Brain pericyte (primary cell): ENCODE data around the gene MFSD6.
"Not testable (repeated sequence)": the region's sequence is repeated elsewhere in the genome, so short reads cannot be mapped to it uniquely, and the experiment has no call there.

Experiments
- DNase-seq: peaks from one replicate; pipeline ENCODE4 v3.0.0-alpha.2; 2012; ENCODE audit warnings: low read depth, low spot score

The MFSD6 gene

DNA sequence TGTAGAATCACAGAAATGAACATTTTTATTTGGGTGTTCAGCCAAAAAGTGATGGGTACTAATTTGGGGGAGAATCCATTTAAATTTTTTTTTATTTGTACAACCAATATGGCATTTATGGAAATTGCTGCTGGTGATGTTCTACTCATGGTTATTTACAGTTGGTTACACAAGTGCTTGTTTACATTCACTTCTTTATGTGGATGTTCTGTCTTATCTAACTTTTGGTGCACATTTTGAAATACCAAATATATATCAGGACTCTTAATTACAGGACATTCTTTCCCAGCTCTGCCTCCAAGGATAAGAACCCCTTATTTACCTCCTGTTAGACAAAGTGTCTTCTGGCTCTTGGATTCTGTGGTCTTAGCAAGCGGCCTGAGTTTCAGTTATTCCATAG, 91.1 kb downstream of the MFSD6 start:
- no peak for DNase-seq

- DNase-seq = no peak
Measured at GRCh38 chr2:190500054-190500502, 91.9 kb downstream of the MFSD6 start.

- DNase-seq = no peak
Measured at GRCh38 chr2:190501231-190501630, 93.1 kb downstream of the MFSD6 start.

DNA sequence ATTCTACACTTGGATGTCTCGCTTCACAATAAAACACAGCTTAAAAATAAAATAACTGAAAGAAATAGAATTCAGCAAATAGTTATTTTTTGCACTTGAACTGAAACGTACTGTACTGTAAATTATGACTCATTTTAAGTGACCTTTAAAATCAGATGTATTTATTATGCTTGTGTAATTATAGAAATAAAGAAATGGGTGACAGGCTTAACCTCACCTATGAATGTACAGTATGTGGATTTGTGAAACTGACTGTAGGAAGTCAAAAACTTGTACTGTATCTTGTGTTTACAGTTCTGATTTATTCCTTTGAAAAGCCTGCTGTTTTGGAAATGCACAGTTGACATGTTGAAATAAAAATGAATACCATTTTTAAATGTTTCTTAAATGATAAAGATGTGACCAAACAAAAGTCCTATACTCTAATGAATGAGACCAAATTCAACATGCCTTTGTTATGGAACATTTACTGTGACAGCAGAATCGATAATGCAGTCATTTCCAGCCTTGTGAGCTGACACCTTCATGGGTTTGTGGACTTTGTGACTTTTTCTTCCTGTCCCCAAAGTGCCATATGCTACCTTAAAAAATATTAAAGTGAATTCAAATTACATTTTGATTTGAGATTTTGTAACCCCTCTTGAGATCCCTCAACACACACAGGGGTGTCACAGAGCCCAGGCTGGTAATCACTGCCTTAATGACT, 93.7 kb downstream of the MFSD6 start:
- no peak for DNase-seq

DNA sequence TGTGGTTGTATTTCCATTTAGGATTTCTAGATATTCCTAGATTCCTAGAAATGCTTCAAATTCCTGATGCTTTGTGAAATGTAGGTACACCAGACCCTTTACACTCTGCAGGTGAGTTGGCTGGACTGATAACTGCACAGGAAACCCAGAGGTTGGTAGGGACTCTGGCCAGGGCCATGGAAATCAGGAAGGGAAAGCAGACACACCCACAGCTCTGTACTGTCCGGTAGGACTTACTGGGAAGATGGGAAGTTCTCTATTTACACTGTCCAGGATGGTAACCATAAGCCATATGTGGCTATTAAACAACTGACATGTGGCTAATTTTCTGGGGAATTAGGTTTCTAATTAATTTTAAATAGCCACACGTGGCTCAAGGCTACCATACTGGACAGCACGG, 94.9 kb downstream of the MFSD6 start:
- no peak for DNase-seq

GRCh38 chr2:190504912-190505311, 96.8 kb downstream of the MFSD6 start:
- no peak for DNase-seq

DNA sequence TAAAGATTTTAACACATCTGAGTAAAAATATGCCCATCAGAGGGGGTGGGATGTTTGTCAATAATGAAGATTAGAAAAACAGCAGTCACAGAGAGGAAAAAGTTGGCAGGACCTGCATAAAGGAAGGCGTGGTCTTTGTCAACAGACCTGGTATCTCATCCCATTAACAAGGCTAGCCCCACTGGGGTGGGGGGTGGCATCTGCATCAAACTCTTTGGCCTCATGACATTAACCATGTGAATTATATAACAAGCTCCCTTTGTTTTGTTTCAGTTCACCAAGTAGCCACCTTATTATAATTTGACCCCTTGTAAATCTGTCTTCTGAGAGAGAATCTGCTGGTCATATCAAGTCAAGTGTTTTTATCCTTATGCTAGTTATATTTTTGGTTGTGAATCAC, 97.5 kb downstream of the MFSD6 start:
- DNase-seq = no peak

DNA sequence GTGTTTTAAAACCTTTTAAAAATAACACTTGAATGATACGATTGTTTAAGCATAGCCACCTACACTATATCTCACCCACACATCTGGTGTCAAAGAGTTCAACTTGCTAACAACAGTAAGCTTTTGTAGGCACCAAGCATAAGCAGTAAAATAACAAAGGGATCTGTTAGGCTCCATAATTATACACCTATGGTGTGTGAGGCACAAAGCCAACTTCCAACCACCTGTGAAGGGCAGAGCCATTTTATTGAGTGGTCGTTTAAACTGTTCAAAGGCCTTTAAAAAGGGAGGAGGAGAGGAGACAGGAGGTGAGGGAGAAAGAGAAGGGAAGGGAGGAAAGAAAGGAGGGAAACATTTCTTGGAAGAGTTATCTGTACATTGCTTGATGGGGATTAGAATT, 98.5 kb downstream of the MFSD6 start:
- DNase-seq = no peak

DNA sequence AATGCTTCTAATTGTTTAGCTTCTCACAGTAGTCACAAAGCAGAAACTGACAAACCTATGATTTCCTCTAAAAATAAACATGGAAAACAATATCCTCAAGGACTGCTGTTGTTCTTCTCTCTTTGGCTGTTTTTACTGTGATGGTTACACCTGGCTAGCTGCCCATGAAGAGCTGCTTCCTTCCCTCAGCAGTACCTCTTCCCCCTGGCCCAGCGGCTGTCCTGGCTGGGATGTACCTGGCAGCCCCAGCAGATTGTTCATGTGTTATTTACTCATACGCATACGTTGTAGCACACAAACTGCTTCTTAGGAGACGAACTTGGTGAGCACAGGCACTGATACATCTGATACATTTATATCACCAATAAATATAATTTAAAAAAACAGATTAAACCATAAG, 99.0 kb downstream of the MFSD6 start:
- DNase-seq = no peak

DNA sequence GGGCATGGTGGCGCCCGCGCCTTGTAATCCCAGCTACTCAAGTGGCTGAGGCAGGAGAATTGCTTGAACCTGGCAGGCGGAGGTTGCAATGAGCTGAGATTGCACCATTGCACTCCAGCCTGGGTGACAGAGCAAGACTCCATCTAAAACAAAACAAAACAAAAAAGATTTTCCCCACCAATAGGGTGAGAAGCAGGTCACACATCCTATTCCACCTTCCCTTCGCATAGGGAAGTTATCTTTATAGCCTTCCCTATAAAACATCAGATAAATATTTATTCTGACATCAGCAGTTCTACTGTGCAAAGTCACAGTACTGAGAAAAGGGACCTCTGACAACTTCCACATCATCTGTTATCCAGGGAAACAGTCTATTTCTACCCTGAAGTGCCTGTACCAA, 101.7 kb downstream of the MFSD6 start:
- DNase-seq = not testable (repeated sequence)

- no peak for DNase-seq
Measured at GRCh38 chr2:190511104-190511503, 102.9 kb downstream of the MFSD6 start.

DNA sequence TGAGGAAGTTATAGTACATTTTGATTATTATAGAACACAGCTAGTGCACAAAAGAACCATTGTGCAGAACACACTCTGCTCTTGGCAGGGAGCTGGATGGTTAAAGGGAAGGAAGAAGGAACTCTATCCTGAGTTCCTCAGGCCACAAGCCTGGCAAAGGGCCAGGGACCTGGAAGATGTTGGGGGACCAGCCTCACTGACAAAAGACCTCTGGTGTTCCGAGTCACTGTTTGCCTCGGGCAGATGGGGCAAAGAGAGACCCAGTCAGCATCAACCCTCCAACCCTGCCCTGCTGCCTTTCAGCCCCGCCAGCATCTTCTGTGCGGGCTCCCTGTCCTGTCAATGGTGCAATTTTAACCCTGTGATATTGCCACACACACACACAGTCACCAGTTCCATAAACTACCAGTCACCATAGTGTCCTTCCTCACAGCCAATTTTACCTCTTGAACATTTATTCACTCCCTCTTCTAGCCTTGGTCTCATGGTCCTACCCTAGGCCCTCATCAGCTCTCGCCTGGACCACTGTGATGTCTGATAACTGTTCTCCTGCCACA, 104.5 kb downstream of the MFSD6 start:
- no peak for DNase-seq

DNA sequence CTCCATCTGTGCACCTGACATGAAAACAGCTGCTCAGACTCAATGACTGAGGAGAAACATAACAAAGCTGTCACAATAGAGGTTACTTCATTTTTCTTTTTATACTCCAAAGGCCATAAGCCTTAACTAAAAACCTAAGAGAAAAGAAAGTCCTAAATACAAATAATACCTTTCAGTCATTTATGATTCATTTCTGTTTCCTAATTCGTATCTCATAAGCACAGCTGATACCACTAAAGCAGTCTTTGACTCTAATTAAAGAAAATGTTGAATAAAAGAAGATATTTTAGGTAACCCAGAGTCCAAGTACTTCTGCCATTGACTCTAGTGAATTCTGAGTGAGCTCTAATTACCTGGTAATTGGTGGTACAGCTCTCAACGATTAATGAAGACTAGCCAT, 105.7 kb downstream of the MFSD6 start:
- DNase-seq = no peak

DNA sequence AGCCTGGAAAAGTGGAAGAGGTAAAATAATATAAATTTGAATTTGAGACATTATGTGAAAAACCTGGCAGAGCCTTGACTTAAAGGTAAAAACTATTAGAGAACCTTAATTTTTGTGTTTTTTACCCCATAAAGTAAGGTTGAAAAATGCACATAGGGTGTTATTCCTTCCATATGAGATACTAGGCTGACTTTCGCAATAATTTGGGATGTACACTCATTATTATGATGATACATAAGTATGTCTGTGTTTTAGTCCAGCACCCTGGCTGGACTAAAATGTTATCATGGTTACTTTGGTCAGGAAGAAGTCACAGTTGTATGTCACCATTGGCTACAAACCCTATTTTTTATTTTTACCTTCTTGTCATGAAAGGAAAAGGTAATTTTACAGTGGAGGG, 106.5 kb downstream of the MFSD6 start:
- DNase-seq = no peak

DNA sequence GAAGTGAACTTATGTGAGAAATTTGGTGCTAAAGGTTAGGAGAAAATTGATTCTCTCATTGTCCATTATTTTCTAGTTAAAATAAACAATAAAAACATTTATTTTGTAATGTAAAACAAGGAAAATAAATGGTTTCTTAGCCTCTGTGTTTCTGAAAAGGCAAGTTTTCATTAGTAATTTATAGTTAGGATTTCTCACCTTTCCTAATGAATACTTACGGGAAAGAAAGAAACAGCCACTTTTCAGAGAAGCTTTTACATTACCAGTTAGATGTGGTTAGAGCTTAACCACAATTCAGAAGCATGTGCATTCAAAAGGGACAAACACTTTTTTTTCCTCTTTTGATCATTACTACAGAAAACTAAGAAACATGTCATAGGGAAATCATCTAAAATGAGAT, 107.5 kb downstream of the MFSD6 start:
- DNase-seq = no peak

- DNase-seq = no peak
Measured at GRCh38 chr2:190517468-190517867, 109.3 kb downstream of the MFSD6 start.

- no peak for DNase-seq
Measured at GRCh38 chr2:190519975-190520767, 112.0 kb downstream of the MFSD6 start.

DNA sequence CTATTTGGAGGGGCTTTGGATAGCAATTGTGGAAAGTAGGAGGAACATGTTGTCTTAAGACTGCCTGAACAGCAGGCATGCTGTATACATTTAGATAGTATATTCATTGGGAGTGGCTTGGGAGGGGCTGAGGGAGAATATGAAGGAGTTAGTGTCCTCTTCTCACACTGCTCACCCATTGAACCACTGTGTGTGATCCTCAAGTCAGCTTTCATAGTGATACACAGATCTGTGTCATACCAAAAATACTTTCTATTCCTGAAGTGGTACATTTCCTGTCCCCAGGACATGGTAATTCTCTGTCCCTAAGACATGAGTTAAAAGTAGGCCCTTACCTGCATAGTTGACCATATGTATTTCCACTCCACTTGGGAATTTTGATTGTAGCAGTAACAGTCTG, 116.8 kb downstream of the MFSD6 start:
- DNase-seq = no peak

- no peak for DNase-seq
Measured at GRCh38 chr2:190526105-190526750, 118.1 kb downstream of the MFSD6 start.

GRCh38 chr2:190527214-190527613, 119.1 kb downstream of the MFSD6 start:
- DNase-seq = no peak

DNA sequence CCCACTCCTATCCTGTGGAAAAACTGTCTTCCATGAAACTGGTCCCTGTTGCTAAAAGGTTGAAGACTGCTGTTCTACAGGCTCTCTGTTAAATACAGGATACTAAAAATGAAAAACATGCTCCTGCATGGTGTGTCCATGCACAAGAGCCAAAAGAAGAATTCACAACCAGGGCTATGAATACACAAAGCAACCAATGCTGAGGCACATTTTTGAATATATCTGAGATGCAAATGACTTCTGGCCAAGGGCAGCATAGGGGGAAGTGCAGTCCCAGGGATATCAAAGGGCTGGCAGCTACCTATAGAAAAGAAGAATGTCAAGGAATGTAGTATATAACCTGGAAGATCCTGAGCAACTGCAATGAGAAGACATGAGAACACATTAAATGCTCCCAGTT, 119.8 kb downstream of the MFSD6 start:
- DNase-seq = no peak

DNA sequence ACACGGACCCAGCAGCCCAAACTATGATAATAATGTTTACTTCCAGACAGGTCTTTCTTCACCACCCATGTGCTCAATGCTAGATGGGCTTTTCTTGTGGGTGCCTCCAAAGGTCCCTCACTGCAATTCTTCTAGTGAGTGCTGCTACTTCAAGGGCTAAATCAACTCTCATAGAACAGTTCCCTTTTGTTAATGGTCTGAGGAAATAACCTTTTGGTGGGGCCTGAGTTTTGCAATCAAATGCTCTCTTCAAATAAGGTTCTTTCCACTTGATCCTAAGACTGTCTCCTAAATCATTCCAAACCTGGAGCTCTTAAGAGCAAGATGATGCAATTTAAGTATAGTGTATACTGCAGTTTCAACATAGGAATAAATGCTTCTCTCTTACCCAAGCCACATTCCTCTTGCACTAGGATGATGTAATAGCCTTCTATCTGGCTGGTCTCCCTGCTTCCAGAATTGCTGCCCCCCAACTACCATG, 120.4 kb downstream of the MFSD6 start:
- no peak for DNase-seq
